COR-L47 (cell line): ENCODE measurements around the gene LTO1.
"Not testable (repeated sequence)": the region's sequence is repeated elsewhere in the genome, so short reads cannot be mapped to it uniquely, and the experiment has no call there.

Experiments used
- DNase-seq: peaks from one replicate; lab custom pipeline; 2025; lab: John Stamatoyannopoulos, UW

Gene LTO1

DNA sequence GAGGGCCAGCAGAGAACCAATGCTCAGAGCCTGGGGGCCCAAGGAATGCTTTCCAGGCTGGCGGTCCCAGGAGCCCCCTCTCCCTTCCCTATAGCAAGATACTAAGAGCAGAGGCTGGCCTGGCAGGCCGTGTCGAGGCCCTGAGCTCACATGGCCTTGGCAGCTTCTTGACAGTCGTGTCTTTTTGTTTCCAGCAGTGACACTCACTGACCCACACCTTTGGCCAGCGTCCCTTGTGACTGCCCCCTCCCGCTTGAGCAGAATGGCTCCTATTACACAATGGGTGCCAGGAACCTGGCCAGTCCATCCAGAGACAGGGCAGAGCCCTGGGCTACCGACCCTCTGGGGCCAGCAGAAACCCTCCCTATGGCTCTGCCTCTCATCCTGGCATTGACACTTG lies 40.6 kb downstream of the LTO1 start:
- no peak for DNase-seq

- DNase-seq, result no peak
These were observed 41.1 kb downstream of the LTO1 start for GRCh38 chr11:69634069-69634468.

- no peak for DNase-seq
These were observed 42.3 kb downstream of the LTO1 start for GRCh38 chr11:69632900-69633299.

- DNase-seq, result no peak
These were observed 44.7 kb downstream of the LTO1 start for GRCh38 chr11:69630424-69630823.

GRCh38 chr11:69630017-69630416 lies 45.1 kb downstream of the LTO1 start:
- DNase-seq, result no peak

DNA sequence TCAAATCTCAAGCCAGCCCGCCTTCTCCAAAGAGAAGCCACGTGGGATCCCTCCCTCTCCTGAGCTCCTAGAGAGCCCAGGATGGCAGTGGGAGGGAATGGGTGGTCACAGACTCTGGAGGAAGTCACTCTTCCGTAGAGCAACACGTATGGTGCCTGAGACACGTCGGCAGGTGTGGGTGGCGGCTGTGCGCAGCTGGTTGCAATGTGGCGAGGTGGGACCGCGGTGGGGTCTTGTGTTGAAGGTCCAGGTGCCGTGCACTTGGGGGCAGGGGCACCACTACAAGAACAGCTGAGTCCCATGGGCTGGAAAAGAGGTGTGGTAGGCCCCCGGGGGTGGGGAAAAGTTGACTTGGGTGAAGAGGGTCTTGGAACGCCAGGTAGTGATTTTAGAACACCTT lies 47.6 kb downstream of the LTO1 start:
- DNase-seq, result no peak

DNA sequence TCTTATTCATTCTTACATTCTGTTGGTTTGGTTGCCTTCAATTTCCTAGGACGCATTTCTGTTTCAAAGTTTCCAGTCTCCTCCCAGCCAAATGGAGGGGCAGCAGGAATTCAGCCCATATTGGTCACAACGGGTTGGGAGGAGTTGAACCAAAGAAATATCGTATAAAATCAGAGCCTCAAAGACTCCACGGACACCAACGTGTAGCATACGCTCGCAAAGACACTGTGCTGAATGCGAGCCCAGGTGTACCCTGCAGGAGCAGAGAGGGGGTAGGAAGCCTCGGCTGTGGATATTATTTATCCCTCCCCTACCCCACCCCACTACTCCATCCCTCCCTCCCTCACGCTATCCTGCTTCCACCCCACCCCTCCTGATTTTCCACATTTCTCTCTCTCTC lies 49.7 kb downstream of the LTO1 start:
- DNase-seq, result no peak

- DNase-seq, result no peak
These were observed 50.9 kb downstream of the LTO1 start for GRCh38 chr11:69624293-69624692.

DNA sequence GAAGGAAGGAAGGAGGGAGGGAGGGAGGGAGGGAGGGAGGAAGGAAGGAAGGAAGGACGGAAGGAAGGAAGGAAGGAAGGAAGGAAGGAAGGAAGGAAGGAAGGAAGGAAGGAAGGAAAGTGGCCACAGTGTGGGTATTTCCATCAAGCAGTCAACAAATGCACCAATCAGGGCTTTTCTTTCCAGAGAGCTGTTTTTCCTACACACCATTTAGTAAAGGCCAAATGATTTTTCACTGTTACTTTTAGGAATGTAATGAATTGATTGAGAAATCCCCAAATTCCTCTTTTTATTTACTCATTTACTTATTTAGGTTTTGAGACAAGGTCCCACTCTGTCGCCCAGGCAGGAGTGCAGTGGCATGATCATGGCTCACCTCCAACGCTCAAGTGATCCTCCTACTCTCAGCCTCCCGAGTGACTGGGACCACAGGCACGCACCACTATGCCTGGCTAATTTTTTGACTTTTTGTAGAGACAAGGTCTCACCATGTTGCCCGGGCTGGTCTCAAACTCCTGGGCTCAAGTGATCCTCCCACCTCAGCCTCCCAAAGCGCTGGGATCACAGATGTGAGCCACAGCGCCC lies 53.0 kb downstream of the LTO1 start:
- DNase-seq, result not testable (repeated sequence)

DNA sequence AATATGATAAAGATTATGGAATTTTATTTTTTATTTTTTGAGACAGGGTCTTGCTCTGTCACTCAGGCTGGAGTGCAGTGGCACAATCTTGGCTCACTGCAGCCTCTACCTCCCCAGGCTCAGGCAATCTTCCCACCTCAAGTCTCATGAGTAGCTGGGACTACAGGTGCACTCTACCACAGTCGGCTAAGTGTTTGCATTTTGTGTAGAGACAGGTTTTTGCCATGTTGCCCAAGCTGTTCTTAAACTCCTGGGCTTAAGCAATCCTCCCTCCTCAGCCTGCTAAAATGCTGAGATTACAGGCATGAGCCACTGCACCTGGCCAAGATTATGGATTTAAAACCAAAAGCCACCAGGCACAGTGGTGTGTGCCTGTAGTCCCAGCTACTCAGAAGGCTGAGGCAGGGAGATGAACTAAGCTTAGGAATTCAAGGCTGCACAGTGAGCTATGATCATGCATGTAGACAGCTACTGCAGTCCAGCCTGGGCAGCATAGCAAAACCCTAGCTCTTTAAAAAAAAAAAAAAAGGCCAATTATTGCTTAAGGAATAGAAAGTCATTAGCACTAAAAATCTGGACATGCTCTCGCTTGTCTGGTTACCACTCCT lies 54.4 kb downstream of the LTO1 start:
- no peak for DNase-seq

DNA sequence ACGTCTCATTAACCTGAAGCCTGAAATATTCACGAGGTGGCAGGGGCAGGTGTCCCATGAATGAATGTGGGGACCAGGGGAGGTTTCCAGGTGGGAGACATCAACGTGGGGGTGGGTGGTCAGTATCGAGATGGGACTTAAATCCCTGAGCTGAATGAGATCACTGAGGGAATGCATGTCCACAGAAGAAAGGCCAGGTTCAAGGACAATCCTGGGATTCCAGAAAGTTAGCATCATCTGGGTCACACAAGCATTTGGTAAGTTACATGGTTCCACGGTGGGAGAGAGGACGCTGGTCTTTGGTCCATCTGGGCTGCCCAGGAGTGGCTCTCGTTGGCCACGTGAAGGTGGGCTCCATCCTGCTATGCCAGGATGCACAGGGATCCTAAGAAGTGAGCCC lies 56.9 kb downstream of the LTO1 start:
- DNase-seq, result no peak

DNA sequence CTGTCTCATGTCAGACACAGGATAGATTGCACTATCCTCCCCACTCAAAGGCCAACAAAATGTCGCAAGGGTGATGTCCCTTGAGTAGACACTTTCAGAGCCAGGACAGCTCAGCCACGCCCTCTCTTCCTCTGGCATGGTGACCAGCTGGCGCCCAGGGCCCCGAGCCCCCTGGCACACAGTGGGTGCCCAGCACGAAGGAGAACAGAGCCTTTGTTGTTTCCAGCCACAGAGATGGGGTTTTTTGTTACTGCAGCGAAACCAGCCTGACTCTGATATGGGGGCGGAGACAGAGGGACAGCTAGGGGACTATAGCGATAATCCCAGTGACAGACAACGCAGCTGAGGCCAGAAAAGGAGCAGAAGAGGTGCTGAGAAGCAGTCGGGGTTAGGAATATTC lies 57.5 kb downstream of the LTO1 start:
- DNase-seq, result no peak

- no peak for DNase-seq
These were observed 57.9 kb downstream of the LTO1 start for GRCh38 chr11:69617220-69617619.
